Measurements from ENCODE around the gene NID1. TPM values are rescaled to one million over a fixed set of nuclear protein-coding genes. Genes with fewer than 3 reads are reported as not detected.

NID1 gene
- total RNA-seq, 4 donors from 2014 or later, result 139 to 322 (median 244) TPM

GRCh38 chr1:235990330-235990795 is 74.5 kb downstream of the NID1 start:
- 79% methylated on average over 2 of the region's 3 CpGs; no CpG with 5 or more reads in 1 of the 2 donors for WGBS, 2 donors (ENCODE audit: low coverage in 1 of 2)
- no peak overlapping the region for H3K4me3 ChIP-seq
- H3K27ac ChIP-seq, result no peak overlapping the region
- H3K4me1 ChIP-seq, result peaks cover 0 to 6% (median 0%) of the 10 kb centered on the region in 3 donors
- TF ChIP-seq EP300 (IDR thresholded peaks at IDR 0.05), result no peak
- no peaks in the 10 kb centered on the region for H3K27me3 ChIP-seq
- no peak for ATAC-seq
- peaks cover 4 to 97% of the 10 kb centered on the region in 2 donors for H3K36me3 ChIP-seq
- H3K9me3 ChIP-seq, result peaks cover 0 to 9% (median 0%) of the 10 kb centered on the region in 3 donors

GRCh38 chr1:235989105-235989504 is 75.8 kb downstream of the NID1 start:
- no peaks in the 10 kb centered on the region for H3K27me3 ChIP-seq
- ATAC-seq, result no peak
- WGBS, 2 donors (ENCODE audit: low coverage in 1 of 2), result 100% methylated on average over 1 of the region's 1 CpG; no CpG with 5 or more reads in 1 of the 2 donors
- H3K9me3 ChIP-seq, result peaks cover 0 to 9% (median 0%) of the 10 kb centered on the region in 3 donors
- peaks cover 1 to 18% (median 2%) of the 10 kb centered on the region in 3 donors for H3K4me1 ChIP-seq
- H3K4me3 ChIP-seq, result no peak overlapping the region
- peaks cover 4 to 97% of the 10 kb centered on the region in 2 donors for H3K36me3 ChIP-seq
- TF ChIP-seq POLR2AphosphoS5 (IDR thresholded peaks at IDR 0.05) (no peak), POLR2A (IDR thresholded peaks at IDR 0.05) (no peak), CTCF (IDR thresholded peaks at IDR 0.05) (no peak), EP300 (IDR thresholded peaks at IDR 0.05) (no peak)
- H3K27ac ChIP-seq, result no peak overlapping the region

- WGBS, 2 donors (ENCODE audit: low coverage in 1 of 2), result 67 to 87% methylated on average over 3 of the region's 3 CpGs
- Histone ChIP-seq H3K9me3 (peaks cover 0 to 9% (median 0%) of the 10 kb centered on the region in 3 donors), H3K27ac (peak overlapping the region in 3 of 4 donors; percentile 15 to 59 (median 55)), H3K4me3 (no peak overlapping the region), H3K27me3 (no peaks in the 10 kb centered on the region), H3K4me1 (peaks cover 3 to 28% (median 4%) of the 10 kb centered on the region in 3 donors), H3K36me3 (peaks cover 4 to 97% of the 10 kb centered on the region in 2 donors)
- TF ChIP-seq EP300 (IDR thresholded peaks at IDR 0.05) (no peak), CTCF (IDR thresholded peaks at IDR 0.05) (no peak), POLR2A (IDR thresholded peaks at IDR 0.05) (no peak), POLR2AphosphoS5 (IDR thresholded peaks at IDR 0.05) (no peak)
- ATAC-seq, result no peak
These were observed 78.0 kb downstream of the NID1 start for GRCh38 chr1:235986869-235987268.

- TF ChIP-seq EP300 (IDR thresholded peaks at IDR 0.05) (no peak), POLR2AphosphoS5 (IDR thresholded peaks at IDR 0.05) (peak; percentile 38)
- H3K4me3 ChIP-seq, result no peak overlapping the region
- peak; percentile 53 for ATAC-seq
- 24 to 52% methylated on average over 6 of the region's 6 CpGs for WGBS, 2 donors (ENCODE audit: low coverage in 1 of 2)
- H3K27me3 ChIP-seq, result no peaks in the 10 kb centered on the region
- peak overlapping the region; percentile 31 to 74 (median 56) for H3K27ac ChIP-seq
- H3K4me1 ChIP-seq, result peaks cover 3 to 28% (median 4%) of the 10 kb centered on the region in 3 donors
- H3K36me3 ChIP-seq, result peaks cover 6 to 97% of the 10 kb centered on the region in 2 donors
- H3K9me3 ChIP-seq, result no peaks in the 10 kb centered on the region
These were observed 80.7 kb downstream of the NID1 start for GRCh38 chr1:235984041-235984825.

- Histone ChIP-seq H3K27ac (peak overlapping the region in 1 of 4 donors; percentile 42), H3K4me1 (peaks cover 3 to 28% (median 4%) of the 10 kb centered on the region in 3 donors), H3K9me3 (peaks cover 0 to 8% (median 0%) of the 10 kb centered on the region in 3 donors), H3K27me3 (no peaks in the 10 kb centered on the region), H3K4me3 (no peak overlapping the region), H3K36me3 (peaks cover 27 to 99% of the 10 kb centered on the region in 2 donors)
- TF ChIP-seq POLR2A (IDR thresholded peaks at IDR 0.05) (no peak), CTCF (IDR thresholded peaks at IDR 0.05) (no peak), EP300 (IDR thresholded peaks at IDR 0.05) (no peak), POLR2AphosphoS5 (IDR thresholded peaks at IDR 0.05) (no peak)
- ATAC-seq, result no peak
- WGBS, 2 donors (ENCODE audit: low coverage in 1 of 2), result 82 to 100% methylated on average over 1 to 3 of the region's 3 CpGs
These were observed 83.9 kb downstream of the NID1 start for GRCh38 chr1:235980976-235981375.

Data from gastroesophageal sphincter (tissue), 4 donors.